Esophagus muscularis mucosa (tissue), 2 donors: Measurements from ENCODE around the gene LOXL1.

Experiments used
- EP300 ChIP-seq: sonication (generic); formaldehyde crosslinking; IDR thresholded peaks from one replicate; pipeline ENCODE4 v1.6.1; 2017; ENCODE audit warnings: antibody characterized with exemption
- POLR2A ChIP-seq: fragments of 450-650 bp; IDR thresholded peaks from one replicate; pipeline ENCODE4 v1.6.1; 2017; ENCODE audit warnings: antibody characterized with exemption, moderate library complexity, mild to moderate bottlenecking, low read depth

GRCh38 chr15:73887481-73887880, 38.8 kb upstream of the LOXL1 start:
- TF ChIP-seq EP300 (no peak), POLR2A (no peak)
